Uterus (tissue), 4 donors: ENCODE results near the gene CARS1. TPM values are rescaled to one million over a fixed set of nuclear protein-coding genes. Genes with fewer than 3 reads are reported as not detected.
A peak's percentile ranks its signal among the peaks of the same experiment; 100 is the strongest.

ENCODE experiments used
- DNase-seq, 2 donors: peaks; one replicate each; pipeline ENCODE4 v3.0.0-alpha.2; 2019 to 2020
- H3K27ac ChIP-seq, 2 donors: fragments of 200-600 bp; sonication (generic); 1 replicate in 1 of 2; 2 replicates in 1 of 2; pipeline ENCODE4 v1.5.1; 2016 to 2018
- H3K27me3 ChIP-seq, 2 donors: fragments of 200-600 bp; sonication (generic); one replicate each; pipeline ENCODE4 v1.5.1; 2018 to 2019; ENCODE audit warnings: control low read depth in 1 of 2
- H3K36me3 ChIP-seq, 2 donors: fragments of 200-600 bp; sonication (generic); one replicate each; pipeline ENCODE4 v1.5.1; 2019; ENCODE audit warnings: control low read depth in 1 of 2
- H3K4me1 ChIP-seq, 2 donors: fragments of 200-600 bp; sonication (generic); one replicate each; pipeline ENCODE4 v1.5.1; 2018 to 2019; ENCODE audit warnings: control low read depth in 1 of 2
- H3K4me3 ChIP-seq, 2 donors: fragments of 200-600 bp; sonication (generic); 1 replicate in 1 of 2; 2 replicates in 1 of 2; pipeline ENCODE4 v1.5.1; 2018 to 2019; ENCODE audit warnings: mild to moderate bottlenecking in 1 of 2
- H3K9me3 ChIP-seq, 2 donors: fragments of 200-600 bp; sonication (generic); one replicate each; pipeline ENCODE4 v1.5.1; 2019; ENCODE audit warnings: control low read depth in 1 of 2
- POLR2A ChIP-seq, 2 donors: fragments of 450-650 bp; IDR thresholded peaks; one replicate each; pipeline ENCODE4 v1.6.1; 2016; ENCODE audit warnings: antibody characterized with exemption in 2 of 2, mild to moderate bottlenecking in 1 of 2, moderate library complexity in 1 of 2
- intact Hi-C: fragments of 100-400 bp; cut with DNase I; formaldehyde crosslinking; loops from one replicate; pipeline ENCODE4 v1.15.1; 2023; ENCODE audit warnings: low total_unique reads
- total RNA-seq, 4 donors: library from RNA; depleted of rRNA in 3 of 4; stranded (reverse); fragments of >200 nt in 3 of 4; gene quantifications; one replicate each; pipeline versions ENCODE4 v1.1.0 to v1.2.4, GENCODE V29; 2014 to 2023
- TF ChIP-seq, protein P1 (sequence below), 4 experiments: fragments of 200-600 bp in 2 of 4; fragments of 450-650 bp in 2 of 4; sonication (generic) in 2 of 4; IDR thresholded peaks; one replicate each; pipeline ENCODE4 v1.5.1; 2016 to 2019; ENCODE audit warnings: antibody characterized with exemption in 4 of 4, mild to moderate bottlenecking in 2 of 4, moderate library complexity in 1 of 4
- donor health status: DM: yes; HTN: yes; CAD: no.

Gene CARS1
- total RNA-seq, 4 donors from 2014 or later, result 13.2 to 39.5 (median 27.4) TPM

GRCh38 chr11:2996976-2997375 lies 60.2 kb downstream of the CARS1 start:
- no peaks in the 10 kb centered on the region for H3K36me3 ChIP-seq
- H3K27me3 ChIP-seq, result no peaks in the 10 kb centered on the region
- H3K27ac ChIP-seq, result no peak overlapping the region
- H3K4me3 ChIP-seq, result no peak overlapping the region
- H3K4me1 ChIP-seq, result no peaks in the 10 kb centered on the region
- TF ChIP-seq, protein P1, sequence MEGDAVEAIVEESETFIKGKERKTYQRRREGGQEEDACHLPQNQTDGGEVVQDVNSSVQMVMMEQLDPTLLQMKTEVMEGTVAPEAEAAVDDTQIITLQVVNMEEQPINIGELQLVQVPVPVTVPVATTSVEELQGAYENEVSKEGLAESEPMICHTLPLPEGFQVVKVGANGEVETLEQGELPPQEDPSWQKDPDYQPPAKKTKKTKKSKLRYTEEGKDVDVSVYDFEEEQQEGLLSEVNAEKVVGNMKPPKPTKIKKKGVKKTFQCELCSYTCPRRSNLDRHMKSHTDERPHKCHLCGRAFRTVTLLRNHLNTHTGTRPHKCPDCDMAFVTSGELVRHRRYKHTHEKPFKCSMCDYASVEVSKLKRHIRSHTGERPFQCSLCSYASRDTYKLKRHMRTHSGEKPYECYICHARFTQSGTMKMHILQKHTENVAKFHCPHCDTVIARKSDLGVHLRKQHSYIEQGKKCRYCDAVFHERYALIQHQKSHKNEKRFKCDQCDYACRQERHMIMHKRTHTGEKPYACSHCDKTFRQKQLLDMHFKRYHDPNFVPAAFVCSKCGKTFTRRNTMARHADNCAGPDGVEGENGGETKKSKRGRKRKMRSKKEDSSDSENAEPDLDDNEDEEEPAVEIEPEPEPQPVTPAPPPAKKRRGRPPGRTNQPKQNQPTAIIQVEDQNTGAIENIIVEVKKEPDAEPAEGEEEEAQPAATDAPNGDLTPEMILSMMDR (IDR thresholded peaks at IDR 0.05), result no peak
- no peak for TF ChIP-seq POLR2A (IDR thresholded peaks at IDR 0.05)
- intact Hi-C loops, result no loop called here
- H3K9me3 ChIP-seq, result no peaks in the 10 kb centered on the region
- DNase-seq, result no peak

GRCh38 chr11:2995893-2996554 lies 61.2 kb downstream of the CARS1 start:
- intact Hi-C loops, result no loop called here
- no peak for TF ChIP-seq POLR2A (IDR thresholded peaks at IDR 0.05)
- TF ChIP-seq, protein P1 (IDR thresholded peaks at IDR 0.05), result no peak
- no peak for DNase-seq

DNA sequence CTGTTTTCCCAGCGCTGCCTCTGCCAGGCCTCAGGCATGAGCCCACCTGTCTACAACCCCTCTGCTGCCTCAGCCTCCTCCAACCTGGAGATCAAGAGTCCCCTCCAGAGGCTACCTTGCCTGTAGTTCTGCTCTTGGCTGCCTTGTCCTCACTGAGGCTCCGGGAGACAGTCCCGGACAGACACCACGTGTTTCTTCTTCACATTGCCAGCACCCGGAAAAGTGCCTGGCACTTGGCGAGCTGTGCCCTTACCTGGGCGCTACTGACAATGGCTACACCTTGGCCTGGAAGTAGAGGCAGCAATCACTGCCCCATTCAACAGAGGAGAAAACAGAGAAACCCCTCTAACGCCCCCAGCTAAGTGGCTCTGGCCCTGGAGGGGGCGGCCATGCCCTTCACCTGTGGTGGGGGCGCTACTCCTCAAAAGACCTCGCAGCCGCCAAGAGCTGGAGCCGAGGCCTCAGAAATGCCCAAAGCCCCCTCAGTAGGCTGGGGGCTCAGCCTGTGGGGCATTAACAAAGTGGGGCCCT lies 62.1 kb downstream of the CARS1 start:
- Histone ChIP-seq H3K4me3 (no peak overlapping the region), H3K4me1 (peaks cover 0 to 6% of the 10 kb centered on the region in 2 donors), H3K9me3 (no peaks in the 10 kb centered on the region), H3K27ac (no peak overlapping the region), H3K36me3 (no peaks in the 10 kb centered on the region), H3K27me3 (no peaks in the 10 kb centered on the region)
- TF ChIP-seq, protein P1 (IDR thresholded peaks at IDR 0.05), result no peak
- TF ChIP-seq POLR2A (IDR thresholded peaks at IDR 0.05), result no peak
- intact Hi-C loops, result no loop called here
- no peak for DNase-seq

More at GRCh38 chr11:2995893-2996554, 61.2 kb downstream of the CARS1 start:
- Histone ChIP-seq H3K36me3 (no peaks in the 10 kb centered on the region), H3K27ac (no peak overlapping the region), H3K4me3 (no peak overlapping the region), H3K4me1 (no peaks in the 10 kb centered on the region), H3K9me3 (no peaks in the 10 kb centered on the region), H3K27me3 (no peaks in the 10 kb centered on the region)

- no peak for TF ChIP-seq POLR2A (IDR thresholded peaks at IDR 0.05)
- TF ChIP-seq, protein P1 (IDR thresholded peaks at IDR 0.05), result no peak
- no peaks in the 10 kb centered on the region for H3K36me3 ChIP-seq
- no peak for DNase-seq
- no peaks in the 10 kb centered on the region for H3K9me3 ChIP-seq
- H3K4me1 ChIP-seq, result peaks cover 0 to 13% of the 10 kb centered on the region in 2 donors
- no peaks in the 10 kb centered on the region for H3K27me3 ChIP-seq
- intact Hi-C loops, result no loop called here
- no peak overlapping the region for H3K27ac ChIP-seq
- no peak overlapping the region for H3K4me3 ChIP-seq
These were observed 62.9 kb downstream of the CARS1 start for GRCh38 chr11:2994336-2994730.

DNA sequence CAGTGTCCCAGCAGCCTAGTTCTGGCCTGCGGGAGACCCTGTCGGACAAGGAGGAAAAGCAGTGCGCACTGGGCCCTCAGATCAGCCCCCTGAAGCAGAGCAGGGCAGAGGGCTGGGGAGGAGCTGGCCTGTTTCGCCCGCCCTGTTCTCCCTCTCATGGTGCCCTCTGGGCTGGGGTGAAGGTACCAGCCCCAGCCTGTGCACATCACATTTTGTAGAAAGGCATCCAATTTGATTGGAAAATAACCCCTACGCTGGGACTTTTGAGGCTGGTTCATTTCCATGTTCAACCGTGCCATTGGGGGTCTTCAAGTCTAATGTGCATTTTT lies 64.3 kb downstream of the CARS1 start:
- no peaks in the 10 kb centered on the region for H3K27me3 ChIP-seq
- H3K27ac ChIP-seq, result no peak overlapping the region
- TF ChIP-seq POLR2A (IDR thresholded peaks at IDR 0.05), result no peak
- TF ChIP-seq, protein P1 (IDR thresholded peaks at IDR 0.05), result no peak
- H3K4me3 ChIP-seq, result peak overlapping the region; percentile 55 to 85
- no peaks in the 10 kb centered on the region for H3K9me3 ChIP-seq
- no peak for DNase-seq
- intact Hi-C loops, result no loop called here
- no peaks in the 10 kb centered on the region for H3K36me3 ChIP-seq
- H3K4me1 ChIP-seq, result peaks cover 4 to 19% of the 10 kb centered on the region in 2 donors
